NOMO-1 treated with DMSO at 0.1 percent for 48 hours (cell line): ENCODE measurements around the gene CFAP69.
"Not testable (repeated sequence)": the region's sequence is repeated elsewhere in the genome, so short reads cannot be mapped to it uniquely, and the experiment has no call there.

Experiments used
- DNase-seq: peaks from one replicate; lab custom pipeline; 2025; ENCODE audit not compliant: unreplicated experiment; lab: John Stamatoyannopoulos, UW

CFAP69 gene

GRCh38 chr7:90232430-90232829, 12.5 kb upstream of the CFAP69 start:
- DNase-seq, result no peak

GRCh38 chr7:90233569-90233968, 11.4 kb upstream of the CFAP69 start:
- no peak for DNase-seq

GRCh38 chr7:90236721-90237289, 8.2 kb upstream of the CFAP69 start:
- DNase-seq, result no peak

- no peak for DNase-seq
These were observed 7.0 kb upstream of the CFAP69 start for GRCh38 chr7:90238022-90238421.

- DNase-seq, result peak; percentile 54
These were observed 6.4 kb upstream of the CFAP69 start for GRCh38 chr7:90238583-90238982.

GRCh38 chr7:90239050-90239449, 5.9 kb upstream of the CFAP69 start:
- no peak for DNase-seq

GRCh38 chr7:90239625-90240228, 5.2 kb upstream of the CFAP69 start:
- DNase-seq, result peak; percentile 25

GRCh38 chr7:90242369-90243168, 2.4 kb upstream of the CFAP69 start:
- DNase-seq, result peak; percentile 90

- no peak for DNase-seq
These were observed 1.4 kb upstream of the CFAP69 start for GRCh38 chr7:90243556-90243955.

GRCh38 chr7:90244565-90244908, 437 bp upstream of the CFAP69 start:
- no peak for DNase-seq

GRCh38 chr7:90246171-90246570, 1.2 kb downstream of the CFAP69 start:
- no peak for DNase-seq

- DNase-seq, result no peak
These were observed 3.7 kb downstream of the CFAP69 start for GRCh38 chr7:90248706-90249105.

GRCh38 chr7:90250601-90251303, 5.8 kb downstream of the CFAP69 start:
- DNase-seq, result no peak

GRCh38 chr7:90251304-90251635, 6.3 kb downstream of the CFAP69 start:
- DNase-seq, result no peak

GRCh38 chr7:90256011-90256410, 11.0 kb downstream of the CFAP69 start:
- DNase-seq, result not testable (repeated sequence)

GRCh38 chr7:90256778-90257177, 11.8 kb downstream of the CFAP69 start:
- DNase-seq, result no peak

GRCh38 chr7:90261441-90261840, 16.5 kb downstream of the CFAP69 start:
- DNase-seq, result no peak

GRCh38 chr7:90262438-90262837, 17.5 kb downstream of the CFAP69 start:
- DNase-seq, result peak; percentile 77

- peak; percentile 30 for DNase-seq
These were observed 21.8 kb downstream of the CFAP69 start for GRCh38 chr7:90266808-90267207.

GRCh38 chr7:90267263-90267858, 22.4 kb downstream of the CFAP69 start:
- DNase-seq, result peak; percentile 30

GRCh38 chr7:90269163-90269562, 24.2 kb downstream of the CFAP69 start:
- no peak for DNase-seq
